Keratinocyte (primary cell): ENCODE results near the gene DCTN1. TPM values are rescaled to one million over a fixed set of nuclear protein-coding genes. Genes with fewer than 3 reads are reported as not detected.
A peak's percentile ranks its signal among the peaks of the same experiment; 100 is the strongest.

Experiments
- DNase-seq: peaks from one replicate; pipeline ENCODE4 v3.0.0-alpha.2; 2011; ENCODE audit warnings: low read depth, missing footprints, low spot score
- FAIRE-seq: peaks from 2 replicates; lab custom pipeline; 2011; peaks lifted over from hg19 to GRCh38; lab: Jason Lieb, UNC
- H2AFZ ChIP-seq: 2 replicates; pipeline ENCODE4 v1.6.0; 2012; ENCODE audit warnings: low read length, control low read depth, inconsistent platforms; ENCODE audit not compliant: control insufficient read depth
- H3K27ac ChIP-seq: 2 replicates; pipeline ENCODE4 v1.5.1; 2011; ENCODE audit warnings: low read length; ENCODE audit not compliant: control insufficient read depth, insufficient read depth
- H3K27me3 ChIP-seq: 3 replicates; pipeline ENCODE4 v1.6.0; 2011; ENCODE audit warnings: low read length; ENCODE audit not compliant: control insufficient read depth, insufficient read depth; ENCODE audit errors: extremely low read depth
- H3K36me3 ChIP-seq, 2 experiments: 2 replicates in 1 of 2; 3 replicates in 1 of 2; pipeline ENCODE4 v1.5.1; 2011; ENCODE audit warnings: low read length in 2 of 2, mild to moderate bottlenecking in 1 of 2; ENCODE audit not compliant: control insufficient read depth in 2 of 2, insufficient read depth in 2 of 2; ENCODE audit errors: extremely low read depth in 1 of 2
- H3K4me1 ChIP-seq: 3 replicates; pipeline ENCODE4 v1.5.1; 2011; ENCODE audit warnings: low read length; ENCODE audit not compliant: control insufficient read depth, insufficient read depth; ENCODE audit errors: extremely low read depth
- H3K4me2 ChIP-seq: 3 replicates; pipeline ENCODE4 v1.6.0; 2011; ENCODE audit warnings: low read depth, low read length; ENCODE audit not compliant: control insufficient read depth, insufficient read depth; ENCODE audit errors: extremely low read depth
- H3K4me3 ChIP-seq, 3 experiments: fragments of 200-600 bp in 1 of 3; sonication (generic) in 1 of 3; 2 replicates in 2 of 3; 3 replicates in 1 of 3; pipeline ENCODE4 v1.5.1; 2011 to 2016; ENCODE audit warnings: low read length in 3 of 3, mild to moderate bottlenecking in 3 of 3, control low read depth in 2 of 3, inconsistent platforms in 1 of 3, low read depth in 1 of 3, mixed read lengths in 1 of 3, mixed run types in 1 of 3, moderate library complexity in 1 of 3; ENCODE audit not compliant: control insufficient read depth in 2 of 3, insufficient read depth in 2 of 3; ENCODE audit errors: extremely low read depth in 1 of 3
- H3K79me2 ChIP-seq: 2 replicates; pipeline ENCODE4 v1.6.0; 2012; ENCODE audit warnings: low read length; ENCODE audit not compliant: control insufficient read depth, insufficient read depth
- H3K9ac ChIP-seq: 3 replicates; pipeline ENCODE4 v1.6.0; 2011; ENCODE audit warnings: low read length; ENCODE audit not compliant: control insufficient read depth, insufficient read depth; ENCODE audit errors: extremely low read depth
- H3K9me1 ChIP-seq: 3 replicates; pipeline ENCODE4 v1.6.0; 2011; ENCODE audit warnings: low read length; ENCODE audit not compliant: control insufficient read depth, insufficient read depth; ENCODE audit errors: extremely low read depth
- H3K9me3 ChIP-seq: 2 replicates; pipeline ENCODE4 v1.5.1; 2012; ENCODE audit warnings: low read depth, low read length; ENCODE audit not compliant: control insufficient read depth
- H4K20me1 ChIP-seq: 3 replicates; pipeline ENCODE4 v1.6.0; 2011; ENCODE audit warnings: low read length; ENCODE audit not compliant: control insufficient read depth, insufficient read depth; ENCODE audit errors: extremely low read depth
- EZH2 ChIP-seq: IDR thresholded peaks from one replicate; pipeline ENCODE4 v1.6.1; 2012; ENCODE audit warnings: inconsistent platforms, mild to moderate bottlenecking, low read length, moderate library complexity
- dilution Hi-C: fragments of 300-500 bp; cut with MboI; formaldehyde crosslinking; loops from one replicate; pipeline ENCODE4 v1.7.0; 2020; ENCODE audit warnings: low sequenced_read_pairs; ENCODE audit not compliant: extremely low pct_ligation_motif_present
- polyA plus RNA-seq, 5 experiments: library from polyadenylated mRNA; depleted of rRNA in 3 of 5; stranded (reverse) in 3 of 5; stranded (forward) in 1 of 5; unstranded in 1 of 5; fragments of >200 nt; gene quantifications; 1 replicate in 1 of 5; 2 replicates in 3 of 5; 3 replicates in 1 of 5; pipeline versions ENCODE4 v1.2.1 to v1.2.3, GENCODE V29; 2011 to 2012; ENCODE audit warnings: missing spikeins in 2 of 5, low read depth in 1 of 5, low replicate concordance in 1 of 5
- TF ChIP-seq, protein P1 (sequence below), 3 experiments: IDR thresholded peaks in 1 of 3; conservative IDR thresholded peaks in 1 of 3; optimal IDR thresholded peaks in 1 of 3; 2 replicates in 2 of 3; 3 replicates in 1 of 3; pipeline versions ENCODE3 to v1.5.1; 2011; ENCODE audit warnings: low read length in 3 of 3, mild to moderate bottlenecking in 3 of 3, moderate library complexity in 2 of 3, control low read depth in 1 of 3, inconsistent platforms in 1 of 3; ENCODE audit not compliant: insufficient read depth in 2 of 3; ENCODE audit errors: extremely low read depth in 1 of 3

The DCTN1 gene
- polyA plus RNA-seq, 1 donor (not counting 4 experiments of a cell fraction or from before 2014, with no cell fraction given): 110 TPM

DNA sequence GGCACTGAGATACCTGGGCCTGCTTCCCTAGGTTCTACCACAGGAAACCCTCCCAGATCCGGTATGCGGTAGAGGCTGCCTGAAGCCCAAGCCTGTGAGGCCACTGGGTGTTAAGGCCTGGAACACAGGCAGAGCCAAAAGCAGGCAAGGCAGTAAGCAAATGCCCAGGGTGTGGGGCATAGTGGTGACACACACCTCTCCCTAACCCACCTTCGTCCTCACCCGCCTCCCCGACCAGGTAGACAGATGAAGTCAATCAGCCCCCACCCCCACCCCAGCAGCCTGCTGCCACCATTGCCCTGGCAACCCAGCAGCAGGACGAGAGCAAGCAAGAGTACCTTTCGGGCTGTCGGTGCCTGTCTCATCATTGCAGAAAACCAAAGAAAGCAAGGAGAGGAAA lies 6.1 kb downstream of the DCTN1 start:
- dilution Hi-C loops: no loop called here

DNA sequence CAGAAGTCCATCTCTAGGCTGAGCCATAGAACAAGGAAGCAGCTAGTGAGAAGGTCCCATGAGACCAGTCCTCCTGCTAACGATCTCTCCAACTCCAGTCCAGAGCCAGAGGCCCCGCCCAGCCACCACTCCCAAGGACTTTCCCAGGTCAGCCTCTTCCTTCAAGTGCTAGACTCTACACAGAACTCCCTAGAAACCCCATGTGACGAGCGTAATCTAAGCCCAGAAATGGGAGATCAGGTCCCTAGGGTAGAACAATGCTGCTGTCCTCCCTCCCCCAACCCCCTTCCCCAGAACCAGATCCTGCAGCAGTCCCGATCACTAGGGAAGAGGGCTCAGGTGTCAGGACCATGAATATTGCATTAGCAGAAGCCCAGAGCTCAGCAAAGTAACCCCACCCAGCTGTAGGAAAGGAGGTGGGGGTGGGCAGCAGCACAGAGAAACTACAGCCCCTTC lies 6.9 kb downstream of the DCTN1 start:
- H3K4me3 ChIP-seq: no peak overlapping the region
- peak; percentile 17 for FAIRE-seq
- dilution Hi-C loops: no loop called here

More for the DNA sequence above, 6.1 kb downstream of the DCTN1 start:
- H3K9me1 ChIP-seq: peaks cover 4% of the 10 kb centered on the region
- peaks cover 4% of the 10 kb centered on the region for H4K20me1 ChIP-seq
- H3K9ac ChIP-seq: no peak overlapping the region
- H3K27me3 ChIP-seq: no peaks in the 10 kb centered on the region
- TF ChIP-seq, protein P1, sequence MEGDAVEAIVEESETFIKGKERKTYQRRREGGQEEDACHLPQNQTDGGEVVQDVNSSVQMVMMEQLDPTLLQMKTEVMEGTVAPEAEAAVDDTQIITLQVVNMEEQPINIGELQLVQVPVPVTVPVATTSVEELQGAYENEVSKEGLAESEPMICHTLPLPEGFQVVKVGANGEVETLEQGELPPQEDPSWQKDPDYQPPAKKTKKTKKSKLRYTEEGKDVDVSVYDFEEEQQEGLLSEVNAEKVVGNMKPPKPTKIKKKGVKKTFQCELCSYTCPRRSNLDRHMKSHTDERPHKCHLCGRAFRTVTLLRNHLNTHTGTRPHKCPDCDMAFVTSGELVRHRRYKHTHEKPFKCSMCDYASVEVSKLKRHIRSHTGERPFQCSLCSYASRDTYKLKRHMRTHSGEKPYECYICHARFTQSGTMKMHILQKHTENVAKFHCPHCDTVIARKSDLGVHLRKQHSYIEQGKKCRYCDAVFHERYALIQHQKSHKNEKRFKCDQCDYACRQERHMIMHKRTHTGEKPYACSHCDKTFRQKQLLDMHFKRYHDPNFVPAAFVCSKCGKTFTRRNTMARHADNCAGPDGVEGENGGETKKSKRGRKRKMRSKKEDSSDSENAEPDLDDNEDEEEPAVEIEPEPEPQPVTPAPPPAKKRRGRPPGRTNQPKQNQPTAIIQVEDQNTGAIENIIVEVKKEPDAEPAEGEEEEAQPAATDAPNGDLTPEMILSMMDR (optimal IDR thresholded peaks at IDR 0.05 in 1 of 3, IDR thresholded peaks at IDR 0.05 in 1 of 3, conservative IDR thresholded peaks at IDR 0.05 in 1 of 3; ENCODE audit: extremely low read depth in 1 of 3, insufficient read depth in 2 of 3, low read length in 3 of 3): no peak
- no peak overlapping the region for H3K4me3 ChIP-seq
- H3K36me3 ChIP-seq: peaks cover 41 to 44% of the 10 kb centered on the region in 2 experiments
- H3K79me2 ChIP-seq: peaks cover 18% of the 10 kb centered on the region
- H3K4me2 ChIP-seq: no peak overlapping the region
- FAIRE-seq (no peak), DNase-seq (no peak)
- no peaks in the 10 kb centered on the region for H3K9me3 ChIP-seq
- H3K27ac ChIP-seq: no peak overlapping the region
- no peak overlapping the region for H2AFZ ChIP-seq
- H3K4me1 ChIP-seq: peaks cover 16% of the 10 kb centered on the region

More for the DNA sequence above, 6.9 kb downstream of the DCTN1 start:
- Histone ChIP-seq H3K27me3 (no peaks in the 10 kb centered on the region), H3K36me3 (peaks cover 48 to 49% of the 10 kb centered on the region in 2 experiments), H3K9me3 (no peaks in the 10 kb centered on the region), H3K4me1 (peaks cover 10% of the 10 kb centered on the region), H3K9ac (no peak overlapping the region), H4K20me1 (no peaks in the 10 kb centered on the region), H3K79me2 (peaks cover 11% of the 10 kb centered on the region), H2AFZ (no peak overlapping the region), H3K4me2 (no peak overlapping the region), H3K9me1 (peaks cover 4% of the 10 kb centered on the region), H3K27ac (no peak overlapping the region)
- TF ChIP-seq EZH2: no peak
- TF ChIP-seq, protein P1 (optimal IDR thresholded peaks at IDR 0.05 in 1 of 3, IDR thresholded peaks at IDR 0.05 in 1 of 3, conservative IDR thresholded peaks at IDR 0.05 in 1 of 3; ENCODE audit: extremely low read depth in 1 of 3, insufficient read depth in 2 of 3, low read length in 3 of 3): no peak
- DNase-seq: no peak
